Adrenal gland (tissue), 19 donors: Measurements from ENCODE around the gene POLR2E. TPM values are rescaled to one million over a fixed set of nuclear protein-coding genes. Genes with fewer than 3 reads are reported as not detected.

Experiments used
- DNase-seq, 7 donors: peaks; one replicate each; pipeline ENCODE4 v3.0.0-alpha.2; 2019 to 2020
- H3K27ac ChIP-seq, 5 donors: fragments of 200-600 bp; sonication (generic) in 4 of 5; 1 replicate in 3 of 5; 2 replicates in 2 of 5; pipeline versions ENCODE4 v1.5.1 to v1.8.0; 2016 to 2020; ENCODE audit warnings: mild to moderate bottlenecking in 1 of 5
- H3K27me3 ChIP-seq: fragments of 200-600 bp; 2 replicates; pipeline ENCODE4 v1.8.0; 2021
- H3K36me3 ChIP-seq, 2 donors: fragments of 200-600 bp; replicated peaks in 1 of 2; 1 replicate in 1 of 2; 2 replicates in 1 of 2; pipeline versions ENCODE4 v1.5.1 to v1.8.0; 2018 to 2022
- H3K4me1 ChIP-seq, 2 donors: fragments of 200-600 bp; replicated peaks in 1 of 2; 1 replicate in 1 of 2; 2 replicates in 1 of 2; pipeline versions ENCODE4 v1.5.1 to v1.8.0; 2018 to 2021
- H3K4me3 ChIP-seq, 4 donors: fragments of 200-600 bp; sonication (generic) in 3 of 4; one replicate each; pipeline ENCODE4 v1.5.1; 2016 to 2018
- H3K9me3 ChIP-seq, 3 donors: fragments of 200-600 bp; sonication (generic) in 1 of 3; replicated peaks in 1 of 3; 1 replicate in 2 of 3; 2 replicates in 1 of 3; pipeline versions ENCODE4 v1.5.1 to v1.8.0; 2016 to 2021
- POLR2A ChIP-seq, 2 donors: fragments of 450-650 bp; IDR thresholded peaks; one replicate each; pipeline ENCODE4 v1.6.1; 2017; ENCODE audit warnings: antibody characterized with exemption in 2 of 2, mild to moderate bottlenecking in 2 of 2, moderate library complexity in 1 of 2
- WGBS, 4 donors: extraction: QIAGEN DNeasy Blood & Tissue Kit in 2 of 4; methylation state at CpG; one replicate each; pipeline versions ENCODE4 v1.1.5 to v1.1.7; 2013 to 2017; 5-methylcytosine and 5-hydroxymethylcytosine counted together
- intact Hi-C, 2 donors: fragments of 100-400 bp; cut with DNase I; formaldehyde crosslinking; loops; one replicate each; pipeline versions ENCODE4 v1.14.1 to v1.15.0; 2022 to 2023
- long read RNA-seq, 10 donors: library from polyadenylated mRNA in 3 of 10; unstranded in 2 of 10; stranded (forward) in 1 of 10; transcript quantifications; one replicate each; pipeline ENCODE4 v2.0.0 and lab custom pipeline, GENCODE V29; 2021 to 2026
- polyA plus RNA-seq, 3 donors: library from polyadenylated mRNA; stranded (reverse); fragments of 200-250 nt in 2 of 3; fragments of 350-450 nt in 1 of 3; fragmentation: Illumina TruSeq in 1 of 3; extraction: RNeasy Lipid Tissue Mini Kit (QIAGEN cat#74804) in 1 of 3; gene quantifications; one replicate each; pipeline ENCODE4 v1.2.3, GENCODE V29; 2013 to 2014
- total RNA-seq, 9 donors: library from RNA; depleted of rRNA in 4 of 9; stranded (reverse); fragments of >200 nt in 4 of 9; fragments of 120-200 nt in 1 of 9; fragmentation: NEBNext Ultra II Directional in 1 of 9; extraction: Animal tissue kit (Norgen Biotek cat#: 25700) in 1 of 9; gene quantifications; one replicate each; pipeline versions ENCODE4 v1.1.0 to v1.2.4, GENCODE V29; 2013 to 2023
- TF ChIP-seq, protein P1 (sequence below), 6 experiments: fragments of 450-650 bp in 4 of 6; fragments of 200-600 bp in 2 of 6; sonication (generic) in 1 of 6; IDR thresholded peaks; 1 replicate in 5 of 6; 2 replicates in 1 of 6; pipeline versions ENCODE4 v1.5.1 to v1.8.0; 2016 to 2021; ENCODE audit warnings: antibody characterized with exemption in 6 of 6, mild to moderate bottlenecking in 2 of 6, moderate library complexity in 1 of 6
- donor health status: healthy with polysubstance abuse.
- donor health status: Bipolar disorder and iron deficiency.
- donor health status: DM: yes; HTN: yes; CAD: no.
- donor health status: DM: no; HTN: no; CAD: no.
- donor health status: DM: no; HTN: no; CAD: no.
- donor health status: DM: yes; HTN: yes; CAD: no.

POLR2E gene
- 100 to 1,000 TPM in 7 of 9 donors, 10 to 100 TPM in 2; 84.1 to 231 (median 164) TPM for total RNA-seq
- polyA plus RNA-seq: 100 to 1,000 TPM in 2 of 3 donors, 10 to 100 TPM in 1; 74.7 to 132 (median 109) TPM
- long read RNA-seq, donor 1, transcript POLR2E-213 (8 exons, 2,831 nt): major isoform, 89 of 545 reads
- long read RNA-seq, donor 1, partial matches to known transcripts: 141 of 545 reads
- long read RNA-seq, donor 1, other reads (novel, unspliced or antisense): 311 of 545 reads
- long read RNA-seq, donor 2, transcript POLR2E-213 (8 exons, 2,831 nt): major isoform, 46 of 49 reads
- long read RNA-seq, donor 2, partial matches to known transcripts: 0 of 49 reads
- long read RNA-seq, donor 2, other reads (novel, unspliced or antisense): 0 of 49 reads
- long read RNA-seq, donor 3, transcript POLR2E-213 (8 exons, 2,831 nt): major isoform, 47 of 467 reads
- long read RNA-seq, donor 3, partial matches to known transcripts: 173 of 467 reads
- long read RNA-seq, donor 3, other reads (novel, unspliced or antisense): 241 of 467 reads
- long read RNA-seq, donor 4, transcript POLR2E-213 (8 exons, 2,831 nt): major isoform, 161 of 173 reads
- long read RNA-seq, donor 4, partial matches to known transcripts: 2 of 173 reads
- long read RNA-seq, donor 4, other reads (novel, unspliced or antisense): 7 of 173 reads
- long read RNA-seq, donor 5, transcript POLR2E-203 (2 exons, 756 nt): minor isoform, 6 of 353 reads
- long read RNA-seq, donor 5, transcript POLR2E-213 (8 exons, 2,831 nt): major isoform, 309 of 353 reads
- long read RNA-seq, donor 5, partial matches to known transcripts: 10 of 353 reads
- long read RNA-seq, donor 5, other reads (novel, unspliced or antisense): 18 of 353 reads
- long read RNA-seq, donor 6, transcript POLR2E-203 (2 exons, 756 nt): minor isoform, 7 of 125 reads
- long read RNA-seq, donor 6, transcript POLR2E-213 (8 exons, 2,831 nt): major isoform, 110 of 125 reads
- long read RNA-seq, donor 6, partial matches to known transcripts: 3 of 125 reads
- long read RNA-seq, donor 6, other reads (novel, unspliced or antisense): 4 of 125 reads
- long read RNA-seq, donor 7, transcript POLR2E-213 (8 exons, 2,831 nt): major isoform, 37 of 49 reads
- long read RNA-seq, donor 7, partial matches to known transcripts: 7 of 49 reads
- long read RNA-seq, donor 7, other reads (novel, unspliced or antisense): 0 of 49 reads
- long read RNA-seq, donor 8, transcript POLR2E-213 (8 exons, 2,831 nt): major isoform, 74 of 762 reads
- long read RNA-seq, donor 8, partial matches to known transcripts: 245 of 762 reads
- long read RNA-seq, donor 8, other reads (novel, unspliced or antisense): 432 of 762 reads
- long read RNA-seq, donor 9, transcript POLR2E-213 (8 exons, 2,831 nt): major isoform, 41 of 44 reads
- long read RNA-seq, donor 9, partial matches to known transcripts: 0 of 44 reads
- long read RNA-seq, donor 9, other reads (novel, unspliced or antisense): 0 of 44 reads
- long read RNA-seq, donor 10, transcript POLR2E-213 (8 exons, 2,831 nt): major isoform, 46 of 50 reads
- long read RNA-seq, donor 10, partial matches to known transcripts: 0 of 50 reads
- long read RNA-seq, donor 10, other reads (novel, unspliced or antisense): 0 of 50 reads

DNA sequence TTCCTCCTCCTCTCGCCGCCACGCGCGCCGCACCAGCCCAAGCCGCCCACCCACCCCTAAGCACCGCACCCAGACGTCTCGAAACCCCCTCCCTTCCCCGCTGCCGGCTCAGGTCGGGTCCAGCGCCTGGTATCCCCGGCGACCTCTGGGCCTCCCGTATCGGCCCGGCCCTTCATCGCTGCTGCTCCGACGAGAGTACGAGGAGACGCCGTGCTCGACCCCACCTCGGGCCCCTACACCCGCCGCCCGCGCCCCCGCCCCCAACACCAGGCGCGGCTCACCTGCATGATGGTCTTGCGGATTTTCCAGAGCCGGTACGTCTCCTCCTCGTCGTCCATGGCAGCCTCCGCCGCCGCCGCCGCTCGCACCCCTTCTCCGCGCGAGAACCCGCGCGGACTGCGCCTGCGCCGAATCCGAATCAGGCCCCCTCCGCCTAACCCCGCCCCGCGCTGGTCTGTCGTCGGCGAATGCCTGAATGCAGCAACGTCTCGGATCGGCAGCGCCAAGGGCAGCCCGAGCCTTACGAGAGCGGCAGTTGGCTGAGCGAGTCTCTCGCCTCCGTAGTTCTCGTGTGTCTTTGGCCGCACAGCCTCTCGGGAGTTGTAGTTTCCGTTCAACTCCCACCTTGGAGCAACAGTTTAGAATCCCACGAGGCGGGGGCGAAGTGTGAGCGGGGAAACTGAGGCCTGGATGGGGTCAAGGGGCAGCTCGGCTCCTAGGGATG, at the start of gene POLR2E:
Gene POLR2E, minus strand, starts transcription at position 398 of the 724 bp plus-strand sequence. Its CDS starts 60 bp downstream, at position 338.
- WGBS, 4 donors: 0% methylated on average over 19 to 81 of the region's 81 CpGs; no CpG with 5 or more reads in 1 of the 4 donors
- peaks cover 17 to 21% of the 10 kb centered on the region in 2 donors for H3K4me1 ChIP-seq

GRCh38 chr19:1144741-1145140, 49.6 kb upstream of the POLR2E start:
- intact Hi-C loops: no loop called here
- peaks cover 0 to 64% of the 10 kb centered on the region in 2 donors for H3K36me3 ChIP-seq
- DNase-seq: no peak
- H3K27ac ChIP-seq: no peak overlapping the region
- H3K9me3 ChIP-seq: no peaks in the 10 kb centered on the region
- 89 to 100% (median 92%) methylated on average over 1 of the region's 1 CpG for WGBS, 4 donors
- H3K27me3 ChIP-seq: no peaks in the 10 kb centered on the region
- no peaks in the 10 kb centered on the region for H3K4me1 ChIP-seq
- no peak for TF ChIP-seq POLR2A (IDR thresholded peaks at IDR 0.05)
- TF ChIP-seq, protein P1, sequence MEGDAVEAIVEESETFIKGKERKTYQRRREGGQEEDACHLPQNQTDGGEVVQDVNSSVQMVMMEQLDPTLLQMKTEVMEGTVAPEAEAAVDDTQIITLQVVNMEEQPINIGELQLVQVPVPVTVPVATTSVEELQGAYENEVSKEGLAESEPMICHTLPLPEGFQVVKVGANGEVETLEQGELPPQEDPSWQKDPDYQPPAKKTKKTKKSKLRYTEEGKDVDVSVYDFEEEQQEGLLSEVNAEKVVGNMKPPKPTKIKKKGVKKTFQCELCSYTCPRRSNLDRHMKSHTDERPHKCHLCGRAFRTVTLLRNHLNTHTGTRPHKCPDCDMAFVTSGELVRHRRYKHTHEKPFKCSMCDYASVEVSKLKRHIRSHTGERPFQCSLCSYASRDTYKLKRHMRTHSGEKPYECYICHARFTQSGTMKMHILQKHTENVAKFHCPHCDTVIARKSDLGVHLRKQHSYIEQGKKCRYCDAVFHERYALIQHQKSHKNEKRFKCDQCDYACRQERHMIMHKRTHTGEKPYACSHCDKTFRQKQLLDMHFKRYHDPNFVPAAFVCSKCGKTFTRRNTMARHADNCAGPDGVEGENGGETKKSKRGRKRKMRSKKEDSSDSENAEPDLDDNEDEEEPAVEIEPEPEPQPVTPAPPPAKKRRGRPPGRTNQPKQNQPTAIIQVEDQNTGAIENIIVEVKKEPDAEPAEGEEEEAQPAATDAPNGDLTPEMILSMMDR (IDR thresholded peaks at IDR 0.05): no peak
- H3K4me3 ChIP-seq: no peak overlapping the region

More for the DNA sequence above, at the start of gene POLR2E:
- DNase-seq: peak; percentile 98 to 100 (median 99)
- H3K4me3 ChIP-seq: peak within 1 kb of the TSS; percentile 5 to 81 (median 56)
- H3K9me3 ChIP-seq: no peaks in the 10 kb centered on the region
- peaks cover 0 to 29% of the 10 kb centered on the region in 2 donors for H3K36me3 ChIP-seq
- no peaks in the 10 kb centered on the region for H3K27me3 ChIP-seq
- peak within 1 kb of the TSS in 4 of 5 donors; percentile 19 to 67 (median 57) for H3K27ac ChIP-seq
- intact Hi-C loops: no loop called here
- TF ChIP-seq, protein P1 (IDR thresholded peaks at IDR 0.05): no peak
- peak; percentile 17 to 75 for TF ChIP-seq POLR2A (IDR thresholded peaks at IDR 0.05)

- intact Hi-C loops: no loop called here
- no peaks in the 10 kb centered on the region for H3K9me3 ChIP-seq
- no peaks in the 10 kb centered on the region for H3K27me3 ChIP-seq
- no peak overlapping the region for H3K27ac ChIP-seq
- H3K4me1 ChIP-seq: no peaks in the 10 kb centered on the region
- no peak overlapping the region for H3K4me3 ChIP-seq
- TF ChIP-seq POLR2A (IDR thresholded peaks at IDR 0.05): no peak
- TF ChIP-seq, protein P1 (IDR thresholded peaks at IDR 0.05): no peak
- WGBS, 4 donors: 91 to 96% (median 95%) methylated on average over 17 to 33 of the region's 33 CpGs
- DNase-seq: no peak
- H3K36me3 ChIP-seq: peaks cover 0 to 58% of the 10 kb centered on the region in 2 donors
Measured at GRCh38 chr19:1143828-1144399, 48.7 kb upstream of the POLR2E start.
